SK-N-SH (cell line): Measurements from ENCODE around the gene VANGL1. TPM values are rescaled to one million over a fixed set of nuclear protein-coding genes. Genes with fewer than 3 reads are reported as not detected.

ENCODE experiments used
- CTCF ChIA-PET: fragments of 300-600, 350-600 bp; formaldehyde crosslinking; extraction: SDS; loops from one replicate; lab custom pipeline; 2021; lab: Yijun Ruan, JAX
- POLR2A ChIA-PET: fragments of 350-600 bp; sonication (Branson Sonifier 250); formaldehyde crosslinking; extraction: SDS; loops from one replicate; lab custom pipeline; 2020; ENCODE audit warnings: antibody characterized with exemption, inconsistent platforms; lab: Yijun Ruan, JAX
- DNase-seq: peaks from one replicate; pipeline ENCODE4 v3.0.0; 2012
- H2AFZ ChIP-seq: fragments of 200-600 bp; sonication (generic); 2 replicates; pipeline ENCODE4 v1.8.1; 2016; ENCODE audit warnings: antibody characterized with exemption, mild to moderate bottlenecking, low read depth
- H3F3A ChIP-seq: fragments of 200-600 bp; sonication (generic); replicated peaks from 2 replicates; pipeline ENCODE3; 2016; ENCODE audit warnings: antibody characterized with exemption, mild to moderate bottlenecking; ENCODE audit not compliant: insufficient read depth
- H3K27ac ChIP-seq, 2 experiments: fragments of 200-500 bp in 1 of 2; fragments of 200-600 bp in 1 of 2; sonication (Bioruptor generic) in 1 of 2; sonication (generic), shearing (Covaris generic) in 1 of 2; 2 replicates each; pipeline versions ENCODE4 v1.5.1 to v1.6.1; 2014 to 2016; ENCODE audit warnings: low read depth in 2 of 2, inconsistent platforms in 1 of 2, low read length in 1 of 2, mild to moderate bottlenecking in 1 of 2, mixed read lengths in 1 of 2
- H3K27me3 ChIP-seq: fragments of 200-600 bp; sonication (generic), shearing (Covaris generic); 2 replicates; pipeline ENCODE4 v1.6.1; 2016; ENCODE audit warnings: mixed run types; ENCODE audit not compliant: insufficient read depth
- H3K36me3 ChIP-seq, 2 experiments: fragments of 200-500 bp in 1 of 2; fragments of 200-600 bp in 1 of 2; sonication (Bioruptor generic) in 1 of 2; sonication (generic) in 1 of 2; replicated peaks in 1 of 2; 2 replicates each; pipeline versions ENCODE3 to v1.5.1; 2014 to 2016; ENCODE audit warnings: low read length in 1 of 2, mild to moderate bottlenecking in 1 of 2; ENCODE audit not compliant: insufficient read depth in 2 of 2, control insufficient read depth in 1 of 2
- H3K4me1 ChIP-seq, 2 experiments: fragments of 200-500 bp in 1 of 2; fragments of 200-600 bp in 1 of 2; sonication (Bioruptor generic) in 1 of 2; sonication (generic), shearing (Covaris generic) in 1 of 2; 2 replicates each; pipeline versions ENCODE4 v1.5.1 to v1.6.1; 2014 to 2016; ENCODE audit warnings: low read depth in 1 of 2, low read length in 1 of 2, mixed run types in 1 of 2; ENCODE audit not compliant: insufficient read depth in 2 of 2, control insufficient read depth in 1 of 2
- H3K4me2 ChIP-seq: fragments of 200-600 bp; sonication (generic), shearing (Covaris generic); 2 replicates; pipeline ENCODE4 v1.6.1; 2017; ENCODE audit warnings: mixed run types
- H3K4me3 ChIP-seq, 2 experiments: fragments of 200-500 bp in 1 of 2; fragments of 200-600 bp in 1 of 2; sonication (Bioruptor generic) in 1 of 2; sonication (generic), shearing (Covaris generic) in 1 of 2; 2 replicates each; pipeline versions ENCODE4 v1.5.1 to v1.8.1; 2014 to 2016; ENCODE audit warnings: low read depth in 2 of 2, inconsistent platforms in 1 of 2, low read length in 1 of 2, mild to moderate bottlenecking in 1 of 2, mixed read lengths in 1 of 2, moderate library complexity in 1 of 2
- H3K79me2 ChIP-seq: fragments of 200-600 bp; sonication (generic); 2 replicates; pipeline ENCODE4 v1.8.1; 2017; ENCODE audit warnings: mild to moderate bottlenecking; ENCODE audit not compliant: insufficient read depth
- H3K9ac ChIP-seq: fragments of 200-600 bp; sonication (generic); 2 replicates; pipeline ENCODE4 v1.6.1; 2017; ENCODE audit warnings: mixed run types
- H3K9me2 ChIP-seq: fragments of 200-600 bp; sonication (generic); 2 replicates; pipeline ENCODE4 v1.6.1; 2017; ENCODE audit warnings: mixed run types
- H3K9me3 ChIP-seq: fragments of 200-600 bp; sonication (generic); 2 replicates; pipeline ENCODE4 v1.6.1; 2017; ENCODE audit warnings: mixed run types, mild to moderate bottlenecking, moderate library complexity
- H4K20me1 ChIP-seq: fragments of 200-600 bp; sonication (generic); 2 replicates; pipeline ENCODE4 v1.6.1; 2017; ENCODE audit warnings: mild to moderate bottlenecking, mixed run types; ENCODE audit not compliant: insufficient read depth
- CHD2 ChIP-seq: fragments of 150-350 bp; IDR thresholded peaks from 2 replicates; pipeline ENCODE4 v1.6.1; 2018; ENCODE audit warnings: low read length; ENCODE audit not compliant: partially characterized antibody
- CTCF ChIP-seq: fragments of 200-600 bp; sonication (generic); IDR thresholded peaks from 2 replicates; pipeline ENCODE4 v1.6.1; 2017; ENCODE audit warnings: antibody characterized with exemption, mild to moderate bottlenecking, moderate library complexity
- FOSL2 ChIP-seq: IDR thresholded peaks from 2 replicates; pipeline ENCODE4 v1.4.0; 2012; ENCODE audit warnings: low read depth, mild to moderate bottlenecking, moderate library complexity, borderline replicate concordance
- GABPA ChIP-seq: IDR thresholded peaks from 2 replicates; pipeline ENCODE4 v1.4.0; 2012; ENCODE audit warnings: low read depth, mild to moderate bottlenecking
- GATA2 ChIP-seq: sonication (generic); formaldehyde crosslinking; IDR thresholded peaks from 2 replicates; pipeline ENCODE4 v1.5.0; 2020; ENCODE audit warnings: mild to moderate bottlenecking, missing genetic modification reagents
- IRF3 ChIP-seq: fragments of 150-350 bp; IDR thresholded peaks from 2 replicates; pipeline ENCODE4 v1.6.1; 2016; ENCODE audit warnings: mild to moderate bottlenecking, low read depth, low read length
- MAX ChIP-seq: IDR thresholded peaks from 2 replicates; pipeline ENCODE4 v1.4.0; 2012; ENCODE audit warnings: low read depth
- MXI1 ChIP-seq: IDR thresholded peaks from 2 replicates; pipeline ENCODE4 v1.6.1; 2012; ENCODE audit warnings: mild to moderate bottlenecking, low read depth, low read length, improper control_type of control experiment
- NRF1 ChIP-seq: IDR thresholded peaks from 2 replicates; pipeline ENCODE4 v1.6.1; 2012; ENCODE audit warnings: low read depth, mild to moderate bottlenecking, low read length
- RAD21 ChIP-seq: IDR thresholded peaks from 2 replicates; pipeline ENCODE4 v1.6.1; 2012; ENCODE audit warnings: mild to moderate bottlenecking, low read length
- RCOR1 ChIP-seq: fragments of 150-350 bp; IDR thresholded peaks from 2 replicates; pipeline ENCODE4 v1.6.1; 2017; ENCODE audit warnings: antibody characterized with exemption, low read length
- RFX5 ChIP-seq: IDR thresholded peaks from 2 replicates; pipeline ENCODE4 v1.6.1; 2012; ENCODE audit warnings: mild to moderate bottlenecking, improper control_type of control experiment, low read length
- RXRA ChIP-seq: IDR thresholded peaks from 2 replicates; pipeline ENCODE4 v1.4.0; 2012; ENCODE audit warnings: low read depth, mild to moderate bottlenecking, borderline replicate concordance
- SIN3A ChIP-seq: IDR thresholded peaks from 2 replicates; pipeline ENCODE4 v1.6.1; 2012; ENCODE audit warnings: low read depth, mild to moderate bottlenecking, low read length, moderate library complexity, borderline replicate concordance
- SMC3 ChIP-seq: IDR thresholded peaks from 2 replicates; pipeline ENCODE4 v1.6.1; 2012; ENCODE audit warnings: low read depth, low read length, improper control_type of control experiment
- TAF1 ChIP-seq: IDR thresholded peaks from 2 replicates; pipeline ENCODE4 v1.6.1; 2012; ENCODE audit warnings: low read depth, mild to moderate bottlenecking, low read length, moderate library complexity, borderline replicate concordance
- TCF12 ChIP-seq: IDR thresholded peaks from 2 replicates; pipeline ENCODE4 v1.4.0; 2012
- USF2 ChIP-seq: fragments of 150-350 bp; IDR thresholded peaks from 2 replicates; pipeline ENCODE4 v1.6.1; 2017; ENCODE audit warnings: antibody characterized with exemption, low read length, low read depth, borderline replicate concordance
- YY1 ChIP-seq: IDR thresholded peaks from 2 replicates; pipeline ENCODE4 v1.4.0; 2012; ENCODE audit warnings: low read depth, mild to moderate bottlenecking
- ZBTB33 ChIP-seq: IDR thresholded peaks from 2 replicates; pipeline ENCODE4 v1.4.0; 2012; ENCODE audit warnings: low read depth, borderline replicate concordance
- WGBS: methylation state at CpG from one replicate; pipeline ENCODE4 v1.1.6; 2017; ENCODE audit warnings: low lambda C conversion rate; 5-methylcytosine and 5-hydroxymethylcytosine counted together
- polyA plus RNA-seq, 3 experiments: library from polyadenylated mRNA; depleted of rRNA; stranded (reverse); fragments of >200 nt; gene quantifications; 2 replicates each; pipeline ENCODE4 v1.2.3, GENCODE V29; 2012

VANGL1 gene
- polyA plus RNA-seq, 1 of the 3 experiments (the other 2 are of a cell fraction) = 5.4 TPM

GRCh38 chr1:115722221-115722620, 80.5 kb downstream of the VANGL1 start (continued):
- TF ChIP-seq CHD2 = no peak
- no peak for TF ChIP-seq MXI1
- TF ChIP-seq, all 33 proteins: peak for 0

GRCh38 chr1:115723756-115724155, 82.0 kb downstream of the VANGL1 start:
- H3K27me3 ChIP-seq = peaks cover 8% of the 10 kb centered on the region; the same call in 1 of the 2 replicates
- H3F3A ChIP-seq = no peaks in the 10 kb centered on the region
- WGBS = 82% methylated on average over 5 of the region's 5 CpGs
- H4K20me1 ChIP-seq = no peaks in the 10 kb centered on the region
- H3K27ac ChIP-seq = no peak overlapping the region
- TF ChIP-seq RFX5 (no peak), TAF1 (no peak), FOSL2 (no peak), NRF1 (no peak), RXRA (no peak), GATA2 (no peak), GABPA (no peak), ZBTB33 (no peak), RAD21 (no peak), TCF12 (no peak), RCOR1 (no peak), MAX (no peak), SIN3A (no peak), IRF3 (no peak), SMC3 (no peak), CHD2 (no peak), YY1 (no peak), CTCF (no peak), USF2 (no peak)
- H3K4me3 ChIP-seq = no peak overlapping the region
- H3K79me2 ChIP-seq = no peaks in the 10 kb centered on the region
- ChIA-PET POLR2A (no interaction called here), CTCF (interaction anchor here (1.7 kb wide), 1 partner anchor 17 kb away, joined by 8 read pairs; no protein-coding TSS in a partner anchor)
- H3K4me2 ChIP-seq = no peak overlapping the region
- H3K9me3 ChIP-seq = no peaks in the 10 kb centered on the region
- H3K4me1 ChIP-seq = peaks cover 0 to 7% of the 10 kb centered on the region in 2 experiments; a peak in 2 of 4 replicates
- no peaks in the 10 kb centered on the region for H3K9me2 ChIP-seq
- no peak for DNase-seq
- no peak overlapping the region for H3K9ac ChIP-seq
- H3K36me3 ChIP-seq = no peaks in the 10 kb centered on the region
- H2AFZ ChIP-seq = no peak overlapping the region
